Measurements from ENCODE around the gene EGFL6.
A peak's percentile ranks its signal among the peaks of the same experiment; 100 is the strongest.

The EGFL6 gene

DNA sequence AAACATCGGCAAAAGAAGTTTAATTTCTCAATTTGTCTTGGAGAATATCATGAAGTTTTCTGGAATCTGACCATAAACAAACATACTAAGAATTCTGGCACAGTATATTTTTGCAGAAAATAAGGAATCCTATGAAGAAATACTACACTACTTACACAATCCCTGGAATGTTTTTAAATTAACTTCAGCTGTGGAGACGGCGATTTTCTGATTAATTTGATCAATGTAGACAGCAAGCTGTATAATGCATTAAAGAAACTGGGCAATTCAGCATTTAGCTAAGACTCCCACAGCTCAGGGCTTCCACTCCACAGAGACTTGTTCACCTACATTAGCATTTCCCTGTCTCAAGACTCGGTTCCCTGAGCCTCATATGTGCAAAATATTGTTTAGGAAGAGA, 12.2 kb downstream of the EGFL6 start:
- H3K36me3 ChIP-seq (ENCODE audit: control insufficient read depth in 5 of 5, insufficient read depth in 5 of 5, low read length in 5 of 5) = no peaks in the 10 kb centered on the region
- no peak overlapping the region for H3K27ac ChIP-seq (ENCODE audit: low read depth, low read length)
- peaks cover 0 to 4% (median 0%) of the 10 kb centered on the region in 5 donors for H3K27me3 ChIP-seq (ENCODE audit: control insufficient read depth in 5 of 5, insufficient read depth in 4 of 5, low read length in 5 of 5)
- peaks cover 0 to 3% (median 0%) of the 10 kb centered on the region in 5 donors for H3K4me1 ChIP-seq (ENCODE audit: control insufficient read depth in 5 of 5, insufficient read depth in 5 of 5, low read length in 5 of 5)
- peaks cover 0 to 16% (median 8%) of the 10 kb centered on the region in 5 donors for H3K9me3 ChIP-seq (ENCODE audit: control insufficient read depth in 5 of 5, low read length in 5 of 5)
- no peak overlapping the region for H3K9ac ChIP-seq (ENCODE audit: low read length in 5 of 5)
- peak overlapping the region in 1 of 5 donors; percentile 28 for H3K4me3 ChIP-seq (ENCODE audit: low read depth in 1 of 5, low read length in 5 of 5)

DNA sequence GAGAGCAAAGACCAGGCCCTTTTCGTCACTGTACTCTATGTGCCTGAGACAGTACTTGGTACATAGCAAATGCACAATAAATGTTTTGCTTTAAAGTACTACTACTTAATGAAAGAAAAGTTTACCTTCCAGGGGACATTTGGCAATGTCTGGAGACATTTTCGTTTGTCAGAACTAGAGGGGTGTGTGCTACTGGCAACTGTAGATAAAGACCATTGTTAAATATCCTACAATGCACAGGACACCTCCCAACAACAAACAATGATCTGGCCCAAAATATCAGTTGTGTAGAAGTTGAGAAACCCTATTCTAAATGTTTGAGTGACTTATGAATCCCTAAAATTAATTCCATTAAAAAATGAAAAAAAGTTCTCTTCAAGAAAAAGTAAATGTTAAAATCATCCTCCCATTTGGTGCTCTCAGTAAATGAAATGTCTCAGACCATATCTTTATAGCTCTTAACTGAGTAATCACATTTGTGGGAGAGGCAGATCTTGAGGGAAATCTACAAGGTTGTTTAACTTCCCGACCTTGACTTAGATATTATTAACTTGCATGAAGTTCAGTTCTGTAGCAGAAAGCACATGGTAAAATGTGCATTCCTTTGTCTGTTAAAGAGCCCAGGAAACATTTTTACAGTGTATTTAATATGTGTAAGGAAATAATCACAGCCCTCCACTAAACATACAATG, 18.5 kb downstream of the EGFL6 start:
- H3K27ac ChIP-seq (ENCODE audit: low read depth, low read length) = no peak overlapping the region
- H3K9me3 ChIP-seq (ENCODE audit: control insufficient read depth in 5 of 5, low read length in 5 of 5) = peaks cover 0 to 8% (median 0%) of the 10 kb centered on the region in 5 donors

DNA sequence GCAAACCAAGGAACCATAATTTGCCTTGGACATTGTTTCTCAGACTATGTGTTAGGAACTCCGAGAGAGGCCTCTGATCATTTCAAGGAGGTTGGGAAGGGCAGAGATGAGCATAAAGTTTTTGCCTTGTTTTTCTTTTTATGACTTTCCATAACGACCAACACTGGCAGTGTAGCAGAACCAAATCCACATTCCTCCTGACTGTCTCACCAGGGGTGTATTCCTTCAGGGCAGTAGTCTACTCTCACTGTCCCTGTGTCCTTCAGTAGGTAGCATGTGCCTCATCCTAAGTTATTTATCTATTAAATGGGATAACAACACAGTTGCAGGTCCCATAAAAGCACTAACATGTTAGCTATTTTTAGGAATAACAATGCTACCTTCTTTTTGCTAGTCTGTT, 20.8 kb downstream of the EGFL6 start:
- H3K9me3 ChIP-seq (ENCODE audit: control insufficient read depth in 5 of 5, low read length in 5 of 5) = peaks cover 0 to 8% (median 0%) of the 10 kb centered on the region in 5 donors
- H3K9ac ChIP-seq (ENCODE audit: low read length in 5 of 5) = no peak overlapping the region
- peaks cover 0 to 5% (median 0%) of the 10 kb centered on the region in 5 donors for H3K4me1 ChIP-seq (ENCODE audit: control insufficient read depth in 5 of 5, insufficient read depth in 5 of 5, low read length in 5 of 5)
- H3K27ac ChIP-seq (ENCODE audit: low read depth, low read length) = no peak overlapping the region
- no peaks in the 10 kb centered on the region for H3K36me3 ChIP-seq (ENCODE audit: control insufficient read depth in 5 of 5, insufficient read depth in 5 of 5, low read length in 5 of 5)
- H3K4me3 ChIP-seq (ENCODE audit: low read depth in 1 of 5, low read length in 5 of 5) = no peak overlapping the region
- peaks cover 0 to 10% (median 8%) of the 10 kb centered on the region in 5 donors for H3K27me3 ChIP-seq (ENCODE audit: control insufficient read depth in 5 of 5, insufficient read depth in 4 of 5, low read length in 5 of 5)

More for the DNA sequence above, 18.5 kb downstream of the EGFL6 start:
- Histone ChIP-seq H3K4me1 (ENCODE audit: control insufficient read depth in 5 of 5, insufficient read depth in 5 of 5, low read length in 5 of 5) (no peaks in the 10 kb centered on the region), H3K9ac (ENCODE audit: low read length in 5 of 5) (no peak overlapping the region), H3K4me3 (ENCODE audit: low read depth in 1 of 5, low read length in 5 of 5) (no peak overlapping the region), H3K36me3 (ENCODE audit: control insufficient read depth in 5 of 5, insufficient read depth in 5 of 5, low read length in 5 of 5) (no peaks in the 10 kb centered on the region), H3K27me3 (ENCODE audit: control insufficient read depth in 5 of 5, insufficient read depth in 4 of 5, low read length in 5 of 5) (peaks cover 0 to 8% (median 5%) of the 10 kb centered on the region in 5 donors)

DNA sequence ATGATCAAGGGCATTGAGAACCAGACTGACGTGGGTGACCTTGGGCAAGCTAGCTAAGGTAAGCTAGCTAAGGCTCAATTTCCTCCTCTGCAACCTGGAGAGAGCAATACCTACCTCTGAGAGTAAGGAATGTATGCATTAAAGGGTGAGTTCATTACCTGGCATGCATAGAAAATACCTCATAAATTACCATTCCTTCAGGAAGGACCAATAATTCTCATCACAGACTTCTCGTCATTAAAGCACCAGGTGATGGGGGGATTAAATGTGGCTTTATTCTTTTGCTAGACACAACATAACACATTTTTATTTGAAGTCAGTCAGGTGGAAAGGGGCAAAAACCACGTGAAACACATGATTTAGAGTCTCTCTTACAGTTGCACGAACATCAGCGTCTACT, 21.5 kb downstream of the EGFL6 start:
- Histone ChIP-seq H3K4me3 (ENCODE audit: low read depth in 1 of 5, low read length in 5 of 5) (no peak overlapping the region), H3K27me3 (ENCODE audit: control insufficient read depth in 5 of 5, insufficient read depth in 4 of 5, low read length in 5 of 5) (peaks cover 0 to 10% (median 8%) of the 10 kb centered on the region in 5 donors), H3K36me3 (ENCODE audit: control insufficient read depth in 5 of 5, insufficient read depth in 5 of 5, low read length in 5 of 5) (no peaks in the 10 kb centered on the region), H3K9ac (ENCODE audit: low read length in 5 of 5) (no peak overlapping the region), H3K27ac (ENCODE audit: low read depth, low read length) (no peak overlapping the region), H3K4me1 (ENCODE audit: control insufficient read depth in 5 of 5, insufficient read depth in 5 of 5, low read length in 5 of 5) (peaks cover 0 to 5% (median 0%) of the 10 kb centered on the region in 5 donors), H3K9me3 (ENCODE audit: control insufficient read depth in 5 of 5, low read length in 5 of 5) (peaks cover 0 to 8% (median 0%) of the 10 kb centered on the region in 5 donors)

DNA sequence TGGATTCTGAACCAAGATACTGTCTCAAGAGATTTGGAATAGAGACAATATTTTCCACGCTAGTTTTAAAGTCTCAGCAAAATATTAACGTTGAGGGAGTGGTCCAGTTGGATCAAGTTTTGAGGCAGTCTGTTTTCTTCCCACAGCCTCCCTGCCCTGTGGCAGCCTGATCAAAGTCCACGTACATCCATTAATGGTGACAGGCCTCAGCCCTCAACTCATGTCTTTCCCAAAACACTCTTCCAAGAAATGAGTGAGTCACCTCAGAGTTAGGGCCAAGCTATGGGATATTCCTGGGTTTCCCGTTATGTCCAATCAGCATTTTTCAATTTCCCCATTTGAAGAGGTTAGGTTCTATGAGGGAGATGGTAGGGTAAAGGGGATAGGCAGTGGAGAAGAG, 28.5 kb downstream of the EGFL6 start:
- H3K9me3 ChIP-seq (ENCODE audit: control insufficient read depth in 5 of 5, low read length in 5 of 5) = peaks cover 0 to 6% (median 0%) of the 10 kb centered on the region in 5 donors
- peak overlapping the region; percentile 5 for H3K27ac ChIP-seq (ENCODE audit: low read depth, low read length)
- no peaks in the 10 kb centered on the region for H3K36me3 ChIP-seq (ENCODE audit: control insufficient read depth in 5 of 5, insufficient read depth in 5 of 5, low read length in 5 of 5)
- peaks cover 0 to 12% (median 0%) of the 10 kb centered on the region in 5 donors for H3K4me1 ChIP-seq (ENCODE audit: control insufficient read depth in 5 of 5, insufficient read depth in 5 of 5, low read length in 5 of 5)
- no peak overlapping the region for H3K9ac ChIP-seq (ENCODE audit: low read length in 5 of 5)
- no peak overlapping the region for H3K4me3 ChIP-seq (ENCODE audit: low read depth in 1 of 5, low read length in 5 of 5)
- peaks cover 0 to 27% (median 8%) of the 10 kb centered on the region in 5 donors for H3K27me3 ChIP-seq (ENCODE audit: control insufficient read depth in 5 of 5, insufficient read depth in 4 of 5, low read length in 5 of 5)

DNA sequence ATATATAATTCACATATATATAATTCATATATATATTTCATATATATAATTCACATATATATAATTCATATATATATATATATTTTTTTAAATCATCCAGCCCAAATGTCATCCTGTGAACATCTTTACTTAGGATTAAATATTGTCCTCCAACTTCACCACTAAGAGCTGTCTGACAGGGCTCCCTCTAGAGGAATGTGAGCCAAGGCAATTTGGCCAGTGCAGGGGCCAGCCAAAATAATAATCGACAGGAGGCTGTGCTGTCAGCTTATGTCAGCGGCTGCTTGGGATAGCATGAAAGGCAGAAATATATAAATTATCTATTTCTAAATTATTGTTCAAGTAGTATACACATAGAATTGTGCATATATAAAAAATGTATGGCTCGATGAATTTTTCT, 29.5 kb downstream of the EGFL6 start:
- H3K9ac ChIP-seq (ENCODE audit: low read length in 5 of 5) = no peak overlapping the region
- no peak overlapping the region for H3K27ac ChIP-seq (ENCODE audit: low read depth, low read length)
- peaks cover 0 to 7% (median 0%) of the 10 kb centered on the region in 5 donors for H3K4me1 ChIP-seq (ENCODE audit: control insufficient read depth in 5 of 5, insufficient read depth in 5 of 5, low read length in 5 of 5)
- H3K4me3 ChIP-seq (ENCODE audit: low read depth in 1 of 5, low read length in 5 of 5) = no peak overlapping the region
- H3K27me3 ChIP-seq (ENCODE audit: control insufficient read depth in 5 of 5, insufficient read depth in 4 of 5, low read length in 5 of 5) = peaks cover 0 to 27% (median 11%) of the 10 kb centered on the region in 5 donors
- peaks cover 0 to 6% (median 0%) of the 10 kb centered on the region in 5 donors for H3K9me3 ChIP-seq (ENCODE audit: control insufficient read depth in 5 of 5, low read length in 5 of 5)
- no peaks in the 10 kb centered on the region for H3K36me3 ChIP-seq (ENCODE audit: control insufficient read depth in 5 of 5, insufficient read depth in 5 of 5, low read length in 5 of 5)

DNA sequence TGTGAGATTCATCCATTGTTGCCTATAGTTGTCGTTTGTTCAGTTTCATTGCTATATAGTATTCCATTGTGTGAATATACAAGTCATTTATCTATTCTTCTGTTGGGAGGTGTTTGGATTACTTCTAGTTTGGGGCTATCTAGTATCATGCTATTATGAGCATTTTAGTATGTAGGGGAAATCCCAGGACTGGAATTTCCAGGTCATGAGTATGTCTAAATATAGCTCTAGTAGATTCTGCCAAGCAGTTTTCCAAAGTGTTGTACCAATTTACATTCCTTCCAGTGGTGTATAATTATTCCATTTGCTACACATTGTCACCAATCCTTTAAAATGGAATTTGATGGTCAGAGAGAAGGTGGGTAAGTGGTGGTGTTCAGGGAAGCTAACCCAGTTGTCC, 30.1 kb downstream of the EGFL6 start:
- H3K27me3 ChIP-seq (ENCODE audit: control insufficient read depth in 5 of 5, insufficient read depth in 4 of 5, low read length in 5 of 5) = peaks cover 0 to 27% (median 11%) of the 10 kb centered on the region in 5 donors
- H3K27ac ChIP-seq (ENCODE audit: low read depth, low read length) = no peak overlapping the region
- H3K36me3 ChIP-seq (ENCODE audit: control insufficient read depth in 5 of 5, insufficient read depth in 5 of 5, low read length in 5 of 5) = no peaks in the 10 kb centered on the region

DNA sequence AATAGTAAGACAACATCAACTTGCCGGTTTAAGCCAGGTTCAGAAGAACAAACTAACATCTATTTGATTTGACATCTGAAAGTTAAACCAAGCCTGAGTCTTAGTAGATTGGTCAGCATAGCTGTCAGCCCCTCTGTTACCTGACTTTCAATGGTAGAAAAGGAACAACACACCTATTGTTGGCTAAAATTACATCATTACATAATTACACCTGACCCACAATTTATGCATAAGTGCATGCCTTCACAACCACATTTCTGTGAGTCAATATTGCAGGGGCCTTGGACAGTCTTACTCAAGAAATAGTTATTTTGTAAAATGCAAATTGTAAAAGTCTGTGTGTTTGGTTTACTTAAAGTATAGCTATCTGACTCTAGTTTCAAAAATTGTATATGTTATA, 36.2 kb downstream of the EGFL6 start:
- no peaks in the 10 kb centered on the region for H3K36me3 ChIP-seq (ENCODE audit: control insufficient read depth in 5 of 5, insufficient read depth in 5 of 5, low read length in 5 of 5)
- H3K9ac ChIP-seq (ENCODE audit: low read length in 5 of 5) = no peak overlapping the region
- no peak overlapping the region for H3K4me3 ChIP-seq (ENCODE audit: low read depth in 1 of 5, low read length in 5 of 5)
- H3K27me3 ChIP-seq (ENCODE audit: control insufficient read depth in 5 of 5, insufficient read depth in 4 of 5, low read length in 5 of 5) = peaks cover 2 to 18% (median 14%) of the 10 kb centered on the region in 5 donors
- H3K9me3 ChIP-seq (ENCODE audit: control insufficient read depth in 5 of 5, low read length in 5 of 5) = peaks cover 0 to 6% (median 2%) of the 10 kb centered on the region in 5 donors
- H3K27ac ChIP-seq (ENCODE audit: low read depth, low read length) = no peak overlapping the region
- H3K4me1 ChIP-seq (ENCODE audit: control insufficient read depth in 5 of 5, insufficient read depth in 5 of 5, low read length in 5 of 5) = no peaks in the 10 kb centered on the region

More for the DNA sequence above, 30.1 kb downstream of the EGFL6 start:
- Histone ChIP-seq H3K9ac (ENCODE audit: low read length in 5 of 5) (no peak overlapping the region), H3K4me1 (ENCODE audit: control insufficient read depth in 5 of 5, insufficient read depth in 5 of 5, low read length in 5 of 5) (peaks cover 0 to 7% (median 0%) of the 10 kb centered on the region in 5 donors), H3K4me3 (ENCODE audit: low read depth in 1 of 5, low read length in 5 of 5) (no peak overlapping the region), H3K9me3 (ENCODE audit: control insufficient read depth in 5 of 5, low read length in 5 of 5) (peaks cover 0 to 6% (median 0%) of the 10 kb centered on the region in 5 donors)

DNA sequence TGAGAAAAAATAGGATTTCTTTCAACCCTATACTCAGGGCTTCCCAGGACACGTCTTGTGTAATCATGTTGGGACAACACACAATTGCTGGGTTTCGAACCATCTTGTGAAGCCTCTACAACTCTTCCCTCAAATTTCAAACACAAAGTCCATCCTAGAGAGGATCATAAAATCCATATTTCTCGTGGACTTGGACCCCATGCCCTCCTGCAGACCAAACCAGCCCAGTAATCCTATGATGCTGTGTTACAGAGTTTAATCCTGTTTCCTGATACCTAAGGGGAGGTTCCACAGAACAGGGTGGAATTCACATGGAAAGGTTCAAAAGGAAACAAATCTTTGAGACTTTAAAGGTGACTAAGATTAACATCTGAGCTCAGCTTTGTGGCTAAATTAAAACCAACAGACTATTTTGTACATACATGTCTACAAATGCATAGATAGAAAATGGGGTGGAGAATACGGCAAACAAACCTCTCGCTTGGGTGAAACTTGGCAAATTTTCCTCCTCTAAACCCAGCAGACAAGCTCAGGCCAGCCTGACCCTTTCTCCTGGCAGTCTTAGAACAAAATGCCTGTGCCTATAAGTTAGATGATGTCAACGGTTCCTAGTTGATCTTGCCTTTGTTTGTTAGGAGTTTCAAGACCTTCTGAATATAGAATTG, 38.1 kb downstream of the EGFL6 start:
- Histone ChIP-seq H3K27ac (ENCODE audit: low read depth, low read length) (no peak overlapping the region), H3K9me3 (ENCODE audit: control insufficient read depth in 5 of 5, low read length in 5 of 5) (peaks cover 0 to 2% (median 2%) of the 10 kb centered on the region in 5 donors), H3K27me3 (ENCODE audit: control insufficient read depth in 5 of 5, insufficient read depth in 4 of 5, low read length in 5 of 5) (peaks cover 2 to 12% (median 9%) of the 10 kb centered on the region in 5 donors), H3K4me1 (ENCODE audit: control insufficient read depth in 5 of 5, insufficient read depth in 5 of 5, low read length in 5 of 5) (no peaks in the 10 kb centered on the region), H3K36me3 (ENCODE audit: control insufficient read depth in 5 of 5, insufficient read depth in 5 of 5, low read length in 5 of 5) (no peaks in the 10 kb centered on the region), H3K4me3 (ENCODE audit: low read depth in 1 of 5, low read length in 5 of 5) (no peak overlapping the region), H3K9ac (ENCODE audit: low read length in 5 of 5) (no peak overlapping the region)

DNA sequence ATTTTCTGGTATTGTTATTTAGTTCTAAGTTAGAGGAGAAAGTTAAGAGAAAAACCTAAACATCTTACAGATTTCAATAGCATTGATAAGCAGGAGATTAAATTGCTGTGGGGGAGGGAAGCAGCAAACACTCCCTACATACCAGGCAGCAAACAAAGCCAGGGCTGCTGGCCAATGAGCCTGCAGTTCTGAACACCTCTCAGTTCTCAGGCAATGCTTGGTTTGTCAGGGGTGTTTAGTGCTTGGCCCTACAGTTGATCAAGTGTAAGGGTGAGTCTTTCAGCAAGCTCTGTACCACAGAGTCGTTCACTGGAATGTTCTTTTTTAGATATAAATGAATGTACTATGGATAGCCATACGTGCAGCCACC, 38.6 kb downstream of the EGFL6 start:
- no peaks in the 10 kb centered on the region for H3K4me1 ChIP-seq (ENCODE audit: control insufficient read depth in 5 of 5, insufficient read depth in 5 of 5, low read length in 5 of 5)
- H3K9ac ChIP-seq (ENCODE audit: low read length in 5 of 5) = no peak overlapping the region
- peaks cover 2 to 8% (median 6%) of the 10 kb centered on the region in 5 donors for H3K27me3 ChIP-seq (ENCODE audit: control insufficient read depth in 5 of 5, insufficient read depth in 4 of 5, low read length in 5 of 5)
- H3K9me3 ChIP-seq (ENCODE audit: control insufficient read depth in 5 of 5, low read length in 5 of 5) = peaks cover 0 to 2% (median 0%) of the 10 kb centered on the region in 5 donors
- no peaks in the 10 kb centered on the region for H3K36me3 ChIP-seq (ENCODE audit: control insufficient read depth in 5 of 5, insufficient read depth in 5 of 5, low read length in 5 of 5)
- H3K4me3 ChIP-seq (ENCODE audit: low read depth in 1 of 5, low read length in 5 of 5) = no peak overlapping the region
- no peak overlapping the region for H3K27ac ChIP-seq (ENCODE audit: low read depth, low read length)
